Measurements from ENCODE around the gene SNAPC2. TPM values are rescaled to one million over a fixed set of nuclear protein-coding genes. Genes with fewer than 3 reads are reported as not detected.

SNAPC2 gene
- total and polyA plus RNA-seq, 5 donors, result 9.6 to 14.4 (median 11.7) TPM

- Histone ChIP-seq H3K4me1 (ENCODE audit: control insufficient read depth, insufficient read depth, low read length) (peaks cover 2% of the 10 kb centered on the region), H3K27ac (ENCODE audit: low read length) (no peak overlapping the region)
Observed at GRCh38 chr19:7930765-7931164, 10.6 kb downstream of the SNAPC2 start.

GRCh38 chr19:7931221-7932061 lies 11.3 kb downstream of the SNAPC2 start:
- no peak overlapping the region for H3K27ac ChIP-seq (ENCODE audit: low read length)
- no peaks in the 10 kb centered on the region for H3K9me3 ChIP-seq (ENCODE audit: control insufficient read depth, low read length)
- peaks cover 2% of the 10 kb centered on the region for H3K4me1 ChIP-seq (ENCODE audit: control insufficient read depth, insufficient read depth, low read length)
- peak in 2 of 3 donors; percentile 57 to 64 for DNase-seq
- H3K27me3 ChIP-seq (ENCODE audit: control insufficient read depth, insufficient read depth), result no peaks in the 10 kb centered on the region
- intact Hi-C loops (cut with DNase I), result no loop called here
- no peak overlapping the region for H3K4me3 ChIP-seq (ENCODE audit: low read length)
- WGBS, result 88% methylated on average over 36 of the region's 36 CpGs
- no peak for ATAC-seq

More at GRCh38 chr19:7930765-7931164, 10.6 kb downstream of the SNAPC2 start:
- no peak for ATAC-seq
- Histone ChIP-seq H3K27me3 (ENCODE audit: control insufficient read depth, insufficient read depth) (no peaks in the 10 kb centered on the region), H3K9me3 (ENCODE audit: control insufficient read depth, low read length) (no peaks in the 10 kb centered on the region), H3K4me3 (ENCODE audit: low read length) (no peak overlapping the region)
- intact Hi-C loops (cut with DNase I), result no loop called here
- WGBS, result 85% methylated on average over 7 of the region's 7 CpGs
- DNase-seq, result no peak

- Histone ChIP-seq H3K4me3 (ENCODE audit: low read length) (no peak overlapping the region), H3K9me3 (ENCODE audit: control insufficient read depth, low read length) (no peaks in the 10 kb centered on the region), H3K27me3 (ENCODE audit: control insufficient read depth, insufficient read depth) (no peaks in the 10 kb centered on the region), H3K4me1 (ENCODE audit: control insufficient read depth, insufficient read depth, low read length) (peaks cover 2% of the 10 kb centered on the region), H3K27ac (ENCODE audit: low read length) (no peak overlapping the region)
- ATAC-seq (no peak), DNase-seq (no peak)
- WGBS, result 93% methylated on average over 32 of the region's 32 CpGs
- intact Hi-C loops (cut with DNase I), result no loop called here
Observed at GRCh38 chr19:7932276-7932929, 12.3 kb downstream of the SNAPC2 start.

GRCh38 chr19:7932930-7933300 lies 12.8 kb downstream of the SNAPC2 start:
- no peak for DNase-seq
- H3K9me3 ChIP-seq (ENCODE audit: control insufficient read depth, low read length), result no peaks in the 10 kb centered on the region
- 91% methylated on average over 10 of the region's 10 CpGs for WGBS
- H3K4me3 ChIP-seq (ENCODE audit: low read length), result no peak overlapping the region
- H3K27me3 ChIP-seq (ENCODE audit: control insufficient read depth, insufficient read depth), result no peaks in the 10 kb centered on the region
- no peak for ATAC-seq
- intact Hi-C loops (cut with DNase I), result no loop called here
- H3K4me1 ChIP-seq (ENCODE audit: control insufficient read depth, insufficient read depth, low read length), result peaks cover 2% of the 10 kb centered on the region
- H3K27ac ChIP-seq (ENCODE audit: low read length), result no peak overlapping the region

- WGBS, result 87% methylated on average over 14 of the region's 14 CpGs
- DNase-seq (no peak), ATAC-seq (no peak)
- no peaks in the 10 kb centered on the region for H3K9me3 ChIP-seq (ENCODE audit: control insufficient read depth, low read length)
- H3K27ac ChIP-seq (ENCODE audit: low read length), result no peak overlapping the region
- intact Hi-C loops (cut with DNase I), result no loop called here
- H3K4me1 ChIP-seq (ENCODE audit: control insufficient read depth, insufficient read depth, low read length), result peaks cover 1% of the 10 kb centered on the region
- no peak overlapping the region for H3K4me3 ChIP-seq (ENCODE audit: low read length)
- H3K27me3 ChIP-seq (ENCODE audit: control insufficient read depth, insufficient read depth), result no peaks in the 10 kb centered on the region
Observed at GRCh38 chr19:7933411-7933810, 13.3 kb downstream of the SNAPC2 start.

- intact Hi-C loops (cut with DNase I), result no loop called here
- H3K27ac ChIP-seq (ENCODE audit: low read length), result no peak overlapping the region
- H3K4me1 ChIP-seq (ENCODE audit: control insufficient read depth, insufficient read depth, low read length), result no peaks in the 10 kb centered on the region
- DNase-seq, result peak in 1 of 3 donors; percentile 61
- no peak for ATAC-seq
- no peaks in the 10 kb centered on the region for H3K9me3 ChIP-seq (ENCODE audit: control insufficient read depth, low read length)
- H3K4me3 ChIP-seq (ENCODE audit: low read length), result no peak overlapping the region
- no peaks in the 10 kb centered on the region for H3K27me3 ChIP-seq (ENCODE audit: control insufficient read depth, insufficient read depth)
- 90% methylated on average over 55 of the region's 55 CpGs for WGBS
Observed at GRCh38 chr19:7933828-7934725, 13.9 kb downstream of the SNAPC2 start.

- Histone ChIP-seq H3K27me3 (ENCODE audit: control insufficient read depth, insufficient read depth) (no peaks in the 10 kb centered on the region), H3K27ac (ENCODE audit: low read length) (no peak overlapping the region), H3K4me3 (ENCODE audit: low read length) (no peak overlapping the region), H3K9me3 (ENCODE audit: control insufficient read depth, low read length) (no peaks in the 10 kb centered on the region), H3K4me1 (ENCODE audit: control insufficient read depth, insufficient read depth, low read length) (no peaks in the 10 kb centered on the region)
- DNase-seq (no peak), ATAC-seq (no peak)
- intact Hi-C loops (cut with DNase I), result no loop called here
- 93% methylated on average over 21 of the region's 21 CpGs for WGBS
Observed at GRCh38 chr19:7934766-7935165, 14.6 kb downstream of the SNAPC2 start.

GRCh38 chr19:7940841-7941240 lies 20.7 kb downstream of the SNAPC2 start:
- ATAC-seq (no peak), DNase-seq (peak in 1 of 3 donors; percentile 51)
- H3K9me3 ChIP-seq (ENCODE audit: control insufficient read depth, low read length), result no peaks in the 10 kb centered on the region
- no peak overlapping the region for H3K27ac ChIP-seq (ENCODE audit: low read length)
- intact Hi-C loops (cut with DNase I), result loop anchor here (10.0 kb wide), 2 partner anchors 64 to 314 kb away; partner anchors contain the start of gene ELAVL1 (in 1 of the 4)
- no peak overlapping the region for H3K4me3 ChIP-seq (ENCODE audit: low read length)
- H3K27me3 ChIP-seq (ENCODE audit: control insufficient read depth, insufficient read depth), result no peaks in the 10 kb centered on the region
- no peaks in the 10 kb centered on the region for H3K4me1 ChIP-seq (ENCODE audit: control insufficient read depth, insufficient read depth, low read length)
- 91% methylated on average over 13 of the region's 13 CpGs for WGBS

GRCh38 chr19:7941895-7942596 lies 21.9 kb downstream of the SNAPC2 start:
- H3K4me3 ChIP-seq (ENCODE audit: low read length), result no peak overlapping the region
- intact Hi-C loops (cut with DNase I), result loop anchor here (10.0 kb wide), 2 partner anchors 63 to 313 kb away; partner anchors contain the start of gene ELAVL1 (in 1 of the 4)
- no peaks in the 10 kb centered on the region for H3K27me3 ChIP-seq (ENCODE audit: control insufficient read depth, insufficient read depth)
- H3K4me1 ChIP-seq (ENCODE audit: control insufficient read depth, insufficient read depth, low read length), result no peaks in the 10 kb centered on the region
- no peak for ATAC-seq
- DNase-seq, result peak in 1 of 3 donors; percentile 36
- H3K9me3 ChIP-seq (ENCODE audit: control insufficient read depth, low read length), result no peaks in the 10 kb centered on the region
- H3K27ac ChIP-seq (ENCODE audit: low read length), result no peak overlapping the region
- 89% methylated on average over 19 of the region's 19 CpGs for WGBS

- Histone ChIP-seq H3K9me3 (ENCODE audit: control insufficient read depth, low read length) (no peaks in the 10 kb centered on the region), H3K27me3 (ENCODE audit: control insufficient read depth, insufficient read depth) (no peaks in the 10 kb centered on the region), H3K4me1 (ENCODE audit: control insufficient read depth, insufficient read depth, low read length) (no peaks in the 10 kb centered on the region), H3K27ac (ENCODE audit: low read length) (peak overlapping the region; percentile 87), H3K4me3 (ENCODE audit: low read length) (peak overlapping the region; percentile 63)
- intact Hi-C loops (cut with DNase I), result loop anchor here (10.0 kb wide), 2 partner anchors 62 to 312 kb away; partner anchors contain the start of gene ELAVL1 (in 1 of the 4)
- DNase-seq, result no peak
- ATAC-seq, result peak; percentile 15 to 41
- WGBS, result 5% methylated on average over 33 of the region's 33 CpGs
Observed at GRCh38 chr19:7942981-7943443, 22.9 kb downstream of the SNAPC2 start.
